ENCODE data around the gene EHMT1.

Gene EHMT1

DNA sequence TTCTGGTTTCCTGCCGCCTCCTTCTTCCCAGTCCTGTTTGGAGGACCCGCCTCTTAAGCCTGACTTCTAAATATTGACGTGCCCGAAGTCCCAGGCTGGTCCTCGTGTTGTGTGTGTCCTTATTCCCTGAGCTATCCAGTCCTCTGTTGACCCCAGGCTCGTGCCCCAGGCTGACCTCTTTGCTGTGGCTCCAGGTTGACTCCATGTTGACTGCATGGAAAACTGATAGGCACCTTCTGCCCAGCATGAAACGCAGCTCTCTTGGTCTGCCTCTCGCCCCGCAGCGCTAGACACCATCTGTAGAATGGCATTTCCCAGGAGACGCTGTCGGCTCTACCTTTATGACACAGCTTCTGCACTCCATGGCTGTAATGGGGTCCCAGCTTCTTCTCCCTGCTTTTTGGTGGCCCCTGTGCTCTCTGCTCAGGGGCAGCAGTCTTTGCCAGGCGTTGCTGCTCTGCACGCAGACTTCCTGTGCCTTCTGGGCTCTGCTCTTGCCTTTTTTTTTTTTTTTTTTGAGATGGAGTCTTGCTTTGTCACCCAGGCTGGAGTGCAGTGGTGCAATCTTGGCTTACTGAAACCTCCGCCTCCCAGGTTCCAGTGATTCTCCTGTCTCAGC is 28.4 kb downstream of the EHMT1 start:
- DNase-seq (ENCODE audit: low read depth) = no peak

DNA sequence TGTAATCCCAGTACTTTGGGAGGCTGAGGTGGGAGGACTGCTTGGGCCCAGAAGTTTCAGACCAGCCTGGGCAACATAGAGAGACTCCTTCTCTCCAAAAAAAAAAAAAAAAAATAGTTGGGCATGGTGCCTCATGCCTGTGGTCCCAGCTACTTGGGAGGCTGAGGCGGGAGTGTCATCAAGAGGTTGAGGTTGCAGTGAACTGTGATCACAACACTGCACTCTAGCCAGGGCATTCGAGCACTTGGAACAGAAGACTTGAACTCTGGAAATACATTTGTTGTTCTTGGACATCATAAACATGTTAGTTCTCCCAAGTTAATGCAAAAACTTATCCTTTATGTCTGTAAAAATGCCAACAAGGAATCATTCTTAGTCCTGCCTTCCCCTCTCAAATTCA is 29.6 kb downstream of the EHMT1 start:
- no peak for DNase-seq (ENCODE audit: low read depth)

DNA sequence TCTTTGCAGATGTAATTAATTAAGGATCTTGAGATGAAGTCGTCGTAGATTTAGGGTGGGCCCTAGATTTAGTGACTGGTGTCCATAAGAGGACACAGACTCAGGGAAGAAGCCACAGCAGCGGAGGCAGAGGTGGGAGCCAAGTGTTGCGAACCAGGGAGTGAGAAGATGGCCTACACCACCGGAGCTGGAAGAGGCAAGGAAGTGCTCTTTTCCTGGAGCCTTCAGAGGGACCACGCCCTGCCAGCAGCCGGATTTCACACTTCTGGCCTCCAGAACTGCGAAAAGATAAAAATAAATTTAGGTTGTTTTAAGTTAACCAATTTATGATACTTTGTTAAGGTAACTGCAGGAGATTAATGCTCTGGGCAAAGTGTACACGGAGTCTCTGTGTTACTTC is 30.7 kb downstream of the EHMT1 start:
- DNase-seq (ENCODE audit: low read depth) = no peak

DNA sequence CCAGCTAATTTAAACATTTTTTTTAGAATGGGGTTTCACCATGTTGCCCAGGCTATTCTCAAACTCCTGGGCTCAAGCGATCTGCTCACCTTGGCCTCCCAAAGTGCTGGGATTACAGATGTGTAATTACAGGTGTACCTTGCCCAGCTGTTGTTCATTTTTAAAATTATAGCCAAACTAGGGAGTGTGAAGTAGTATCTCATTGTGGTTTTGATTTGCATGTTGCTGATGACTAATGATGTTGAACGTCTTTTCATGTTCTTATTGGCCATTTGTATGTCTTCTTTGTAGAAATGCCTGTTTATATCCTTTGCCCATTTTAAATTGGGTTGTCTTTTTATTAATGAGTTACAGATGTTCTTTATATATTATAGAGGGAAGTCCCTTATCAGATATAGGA is 31.5 kb downstream of the EHMT1 start:
- no peak for DNase-seq (ENCODE audit: low read depth)

DNA sequence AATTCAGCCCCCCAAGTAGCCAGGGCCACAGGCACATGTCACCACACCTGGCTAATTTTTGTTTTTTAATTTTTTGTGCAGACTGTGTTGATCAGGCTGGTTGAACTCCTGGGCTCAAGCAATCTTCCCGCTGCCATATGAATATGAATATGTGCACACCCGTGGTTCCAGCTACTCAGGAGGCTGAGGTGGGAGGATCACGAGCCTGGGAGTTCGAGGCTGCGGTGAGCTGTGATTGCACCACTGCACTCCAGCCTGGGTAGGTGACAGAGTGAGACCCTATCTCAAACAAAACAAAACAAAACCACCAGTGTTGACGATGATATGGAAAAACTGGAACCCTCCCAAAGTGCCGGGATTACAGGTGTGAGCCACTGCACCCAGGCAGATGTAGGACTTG is 32.0 kb downstream of the EHMT1 start:
- no peak for DNase-seq (ENCODE audit: low read depth)

DNA sequence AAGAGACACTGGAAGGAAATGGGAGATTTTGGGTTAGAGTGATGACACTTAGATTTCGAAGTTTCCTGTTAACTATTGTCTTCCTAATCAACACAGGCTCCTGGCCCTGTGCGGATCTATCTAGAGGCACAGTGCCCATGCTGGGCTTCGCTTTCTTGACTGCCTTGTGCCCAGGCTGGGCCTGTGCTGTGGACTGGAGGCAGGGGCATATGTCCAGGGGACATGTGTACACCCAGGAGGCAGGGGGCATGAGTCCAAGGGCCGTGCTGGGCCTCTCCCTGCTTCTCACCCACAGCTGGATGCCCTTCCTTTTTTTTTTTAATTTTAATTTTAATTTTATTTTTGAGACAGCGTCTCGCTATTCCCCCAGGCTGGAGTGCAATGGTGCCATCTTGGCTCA is 37.6 kb downstream of the EHMT1 start:
- no peak for DNase-seq (ENCODE audit: low read depth)

DNA sequence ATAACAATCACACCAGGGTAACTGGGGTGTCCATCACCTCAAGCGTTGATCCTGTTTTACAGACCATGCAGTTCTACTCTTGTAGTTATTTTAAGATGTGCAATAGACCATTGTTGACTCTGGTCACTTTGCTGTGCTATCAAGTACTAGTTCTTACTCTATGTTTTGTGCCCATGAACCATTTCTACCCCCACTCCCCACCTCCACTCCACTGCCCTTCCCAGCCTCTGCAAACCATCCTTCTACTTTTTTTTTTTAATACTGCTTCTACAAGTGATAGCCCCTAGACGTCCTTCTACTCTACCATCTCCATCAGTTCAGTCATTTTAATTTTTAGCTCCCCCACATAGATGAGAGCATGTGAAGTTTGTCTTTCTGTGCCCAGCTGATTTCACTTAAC is 38.8 kb downstream of the EHMT1 start:
- DNase-seq (ENCODE audit: low read depth) = no peak

DNA sequence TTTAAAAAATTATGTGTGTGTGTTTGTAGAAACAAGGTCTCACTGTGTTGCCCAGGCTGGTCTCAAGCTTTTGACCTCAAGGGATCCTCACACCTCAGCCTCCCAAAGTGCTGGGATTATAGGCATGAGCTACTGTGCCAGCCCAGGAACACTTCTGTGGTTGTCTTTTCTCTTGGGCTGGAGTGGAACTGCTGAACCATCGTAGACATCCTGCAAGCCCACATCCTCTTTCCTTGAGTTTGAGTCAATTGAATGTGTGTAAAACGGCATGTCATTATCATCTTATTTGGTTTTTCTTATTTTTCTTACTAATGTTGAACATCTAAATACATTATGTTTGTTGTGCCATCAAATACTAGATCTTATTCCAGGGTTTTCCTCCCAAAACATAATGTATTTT is 40.0 kb downstream of the EHMT1 start:
- DNase-seq (ENCODE audit: low read depth) = no peak

DNA sequence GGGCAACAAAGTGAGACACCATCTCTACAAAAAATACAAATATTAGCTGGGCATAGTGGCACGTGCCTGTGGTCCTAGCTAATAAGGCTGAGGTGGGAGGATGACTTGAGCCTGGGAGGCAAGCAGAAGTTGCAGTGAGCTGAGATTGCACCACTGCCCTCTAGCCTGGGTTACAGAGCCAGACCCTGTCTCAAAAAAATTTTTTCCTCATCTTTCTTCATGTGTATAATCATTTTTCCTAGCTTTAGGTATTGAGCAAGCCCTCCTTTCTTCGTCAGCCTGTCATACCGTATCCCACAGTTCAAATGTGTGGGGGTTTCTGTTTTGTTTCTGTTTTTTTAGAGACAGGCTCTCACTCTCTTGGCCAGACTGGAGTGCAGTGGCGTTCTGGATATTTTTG is 41.3 kb downstream of the EHMT1 start:
- DNase-seq (ENCODE audit: low read depth) = no peak

DNA sequence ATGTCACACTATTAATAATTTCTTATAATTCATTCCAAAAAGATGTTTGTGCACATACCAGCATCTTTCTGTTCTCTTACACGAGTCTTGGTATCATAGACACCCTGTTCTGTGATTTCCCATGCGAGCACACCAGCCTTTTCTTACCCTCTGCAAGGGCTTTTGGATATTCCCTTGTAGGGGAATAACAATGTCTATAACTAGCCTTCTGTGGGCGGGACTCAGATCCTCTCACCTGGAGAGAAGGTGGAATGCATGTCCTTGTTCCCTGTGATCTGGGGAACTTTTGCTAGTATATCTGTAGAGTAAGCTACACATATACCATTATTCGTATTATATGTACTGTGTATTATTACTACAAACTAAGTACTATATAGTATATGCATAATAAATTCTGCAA is 44.8 kb downstream of the EHMT1 start:
- no peak for DNase-seq (ENCODE audit: low read depth)

DNA sequence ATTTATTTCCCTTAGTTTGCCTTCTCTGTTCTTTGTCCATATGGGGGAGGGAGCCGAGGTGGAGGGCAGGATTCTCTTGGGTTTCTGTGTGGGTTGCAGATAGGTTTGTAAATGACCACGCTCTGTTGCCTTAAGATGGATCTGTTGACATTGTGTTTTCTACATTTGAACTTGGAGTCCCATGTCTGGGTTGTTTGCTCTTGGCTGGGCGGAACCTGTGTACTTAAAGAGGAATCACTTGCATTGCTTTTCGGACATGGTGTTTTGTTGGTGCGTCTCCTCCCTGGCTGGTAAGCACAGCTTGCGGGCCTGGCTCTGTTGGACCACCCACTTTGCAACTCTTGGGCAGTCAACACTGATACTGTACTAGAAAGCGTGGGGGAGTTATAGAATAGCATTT is 45.9 kb downstream of the EHMT1 start:
- DNase-seq (ENCODE audit: low read depth) = no peak

DNA sequence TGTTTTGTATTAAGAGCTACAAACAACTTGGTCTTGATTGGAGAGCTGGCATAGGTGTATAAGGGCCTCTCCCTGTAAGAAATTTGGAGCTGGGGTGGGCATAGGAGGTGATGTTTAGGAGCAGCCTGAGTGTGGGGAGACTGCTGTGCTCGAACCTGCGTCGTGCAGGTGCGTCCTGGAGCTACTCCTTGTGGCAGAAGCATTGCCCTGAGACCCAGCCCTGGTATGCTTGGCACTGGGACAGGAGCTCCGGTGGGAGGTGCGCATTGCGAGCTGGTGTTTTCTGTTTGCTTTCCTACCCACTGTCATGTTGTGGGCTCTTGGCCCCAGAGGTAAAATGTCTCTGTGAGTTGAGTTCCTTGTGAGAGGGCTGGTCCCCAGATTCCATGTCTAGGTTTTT is 46.4 kb downstream of the EHMT1 start:
- DNase-seq (ENCODE audit: low read depth) = no peak

DNA sequence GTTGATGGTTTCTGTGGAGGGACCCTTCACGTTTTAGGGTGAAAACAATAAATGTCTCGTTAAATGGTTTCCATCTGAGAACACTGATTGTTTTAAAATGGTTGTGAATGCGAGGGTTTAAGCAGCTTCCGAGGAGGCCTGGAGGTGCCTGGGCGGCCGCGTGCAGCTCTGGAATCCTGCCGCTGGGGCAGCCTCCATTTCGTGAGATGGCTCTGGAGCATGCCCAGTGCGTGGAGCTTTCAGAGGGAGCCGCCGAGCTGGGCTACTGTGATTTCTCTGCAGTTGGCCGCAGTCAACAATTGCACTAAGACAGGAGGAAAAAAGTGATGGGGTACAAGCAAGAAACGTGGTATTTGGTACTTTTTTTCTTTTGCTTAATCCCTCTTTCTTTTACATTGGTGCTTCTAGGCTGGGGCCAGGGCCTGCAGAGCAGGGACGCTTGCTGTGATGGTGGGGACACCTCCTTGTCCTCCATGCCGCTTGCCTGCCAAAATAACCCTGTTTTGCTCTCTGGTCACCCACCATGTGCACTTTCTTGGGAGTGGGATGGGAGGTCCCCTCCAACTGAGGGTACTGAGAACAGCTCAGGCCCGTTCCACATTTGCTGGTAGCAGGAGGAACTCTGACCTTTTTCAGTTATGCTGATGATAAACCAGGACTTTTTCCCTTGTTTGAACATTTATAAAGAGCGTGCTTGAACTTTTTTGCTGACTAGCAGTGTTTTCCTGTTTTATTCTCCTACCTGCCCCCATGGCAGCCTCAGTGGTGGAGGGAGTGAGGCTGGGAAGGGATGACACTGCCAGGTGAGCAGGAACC is 47.1 kb downstream of the EHMT1 start:
- no peak for DNase-seq (ENCODE audit: low read depth)

DNA sequence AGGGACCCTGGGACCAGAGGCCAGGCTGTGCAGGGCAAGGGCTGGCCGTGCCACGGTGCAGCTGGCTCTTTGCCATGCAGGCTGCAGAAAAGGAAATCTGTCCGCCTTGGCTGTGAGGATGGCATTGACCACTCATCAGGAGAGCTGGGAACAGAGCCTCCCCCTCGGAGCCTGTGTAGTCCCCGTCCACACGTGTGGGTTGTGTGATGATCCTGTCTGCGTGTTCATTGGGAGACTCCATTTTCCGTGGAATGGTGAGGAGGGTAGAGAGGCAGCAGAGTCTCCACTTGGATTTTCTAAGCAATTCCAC is 47.7 kb downstream of the EHMT1 start:
- DNase-seq (ENCODE audit: low read depth) = no peak

DNA sequence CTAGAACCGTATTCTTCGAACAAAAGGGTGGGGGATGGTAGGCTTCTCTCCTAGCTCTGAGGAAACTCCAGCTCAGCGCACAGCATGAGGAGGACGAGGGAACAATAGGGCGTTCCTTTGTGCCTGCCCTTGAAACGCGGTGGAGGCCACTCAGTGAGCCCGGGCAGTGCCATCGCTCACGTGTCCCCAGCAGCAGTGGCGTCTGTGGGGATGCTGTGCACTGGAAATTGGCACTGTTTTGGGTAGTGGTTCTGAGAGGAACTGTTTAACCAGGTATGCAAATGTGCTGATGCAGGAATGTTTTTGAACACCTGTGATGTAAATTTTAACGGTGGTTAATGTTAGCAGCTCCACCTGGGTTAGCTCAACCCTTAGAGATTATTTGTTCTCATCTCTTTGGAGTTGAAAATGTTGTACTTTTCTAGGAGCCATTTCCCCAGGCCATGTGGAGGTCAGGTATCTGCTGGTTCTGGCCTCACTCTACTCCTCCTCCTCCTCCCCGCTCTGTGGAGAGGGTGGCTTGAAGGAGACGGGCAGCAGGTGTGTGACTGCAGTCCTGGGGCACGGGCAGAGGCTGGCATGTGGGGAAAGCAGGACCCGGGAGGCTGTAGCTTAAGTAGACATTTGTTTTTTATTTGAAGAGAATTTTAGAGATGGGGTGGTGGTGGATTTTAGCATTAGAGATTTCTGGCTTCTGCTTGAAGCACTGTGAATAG is 48.3 kb downstream of the EHMT1 start:
- no peak for DNase-seq (ENCODE audit: low read depth)

DNA sequence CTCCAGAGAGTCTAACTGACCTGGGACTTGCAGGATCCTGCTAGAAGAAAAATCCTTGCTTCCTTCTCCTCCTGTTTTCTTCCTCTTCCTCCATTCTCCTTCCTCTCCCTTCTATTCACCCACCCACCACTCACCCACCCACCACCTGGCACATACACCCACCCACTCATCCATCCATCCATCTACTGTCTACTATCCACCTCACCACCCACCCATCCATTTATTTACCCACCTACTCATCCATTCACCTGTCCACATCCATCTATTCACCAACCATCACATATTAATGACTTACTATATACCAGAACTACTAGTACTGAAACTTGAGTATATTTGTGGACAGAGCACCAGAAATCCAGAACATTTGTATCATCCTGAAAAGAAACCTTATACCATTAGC is 49.4 kb downstream of the EHMT1 start:
- no peak for DNase-seq (ENCODE audit: low read depth)

DNA sequence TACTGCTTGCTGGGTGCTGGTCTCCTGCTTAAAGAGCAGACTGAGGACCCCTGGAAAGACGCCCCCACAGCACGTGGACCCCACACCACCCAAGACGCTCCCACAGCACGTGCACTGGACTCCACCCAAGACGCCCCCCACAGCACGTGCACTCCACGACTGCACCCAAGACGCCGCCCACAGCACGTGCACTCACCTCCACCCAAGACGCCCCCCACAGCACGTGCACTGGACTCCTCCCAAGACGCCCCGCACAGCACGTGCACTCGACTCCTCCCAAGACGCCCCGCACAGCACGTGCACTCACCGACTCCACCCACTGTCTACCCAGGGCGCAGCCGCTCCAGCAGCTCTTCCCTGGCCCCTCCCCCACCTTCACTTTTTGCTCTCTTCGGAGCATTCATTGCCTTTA is 50.5 kb downstream of the EHMT1 start:
- no peak for DNase-seq (ENCODE audit: low read depth)

DNA sequence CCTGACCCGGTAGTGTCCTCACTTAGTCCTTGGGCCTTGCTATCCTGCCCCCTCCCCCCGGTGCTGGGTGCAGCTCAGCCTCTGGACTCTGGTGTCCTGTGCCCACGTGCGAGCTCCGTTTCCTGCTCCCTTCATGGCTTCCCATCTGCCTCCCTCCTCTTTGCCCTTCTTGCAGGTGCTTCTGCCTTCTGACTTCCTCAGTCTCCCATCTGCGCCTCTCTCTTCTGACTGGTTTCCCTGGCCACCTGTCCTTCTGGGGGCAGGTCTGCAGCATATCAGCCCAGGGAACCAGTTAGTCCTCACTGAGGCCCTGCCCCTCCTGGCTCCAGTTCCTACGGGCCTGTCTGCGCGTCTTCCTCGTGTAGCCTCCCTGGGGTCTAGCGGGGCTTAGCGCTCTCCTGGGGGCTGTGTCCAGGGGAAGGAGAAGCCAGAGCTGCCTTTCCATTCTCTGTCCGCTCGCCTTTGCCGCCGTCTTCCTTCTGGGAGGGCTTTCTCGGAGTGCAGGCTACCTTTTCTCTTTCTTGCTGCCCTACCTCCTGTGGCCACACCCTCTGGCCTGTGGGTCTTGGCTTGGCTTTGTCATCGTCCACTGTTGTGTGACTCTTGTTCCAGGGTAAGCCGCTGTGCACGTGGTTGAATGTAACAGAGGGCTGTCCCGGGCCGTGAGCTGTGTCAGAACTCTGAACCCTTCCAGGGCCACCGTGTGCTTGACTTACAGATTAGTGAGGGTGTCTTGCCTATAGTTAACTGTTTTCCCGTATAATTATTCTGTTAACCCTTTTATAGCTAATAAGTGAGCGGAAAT is 51.8 kb downstream of the EHMT1 start:
- DNase-seq (ENCODE audit: low read depth) = no peak

DNA sequence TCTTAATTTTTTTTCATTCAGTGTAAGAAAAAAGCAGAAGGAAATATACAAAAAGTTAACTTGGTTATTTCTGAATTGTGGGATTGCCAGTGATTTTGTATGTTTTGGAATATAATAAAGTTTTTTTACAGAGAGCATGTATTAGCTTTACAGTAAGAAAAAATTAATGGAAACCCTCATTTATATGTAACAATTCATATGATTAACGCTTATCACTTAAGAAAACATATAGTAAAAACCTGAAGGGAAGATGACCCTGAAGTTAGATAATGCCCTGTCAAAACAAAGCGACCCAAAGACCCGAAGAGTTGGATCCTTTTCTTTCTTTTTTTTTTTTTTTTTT is 52.4 kb downstream of the EHMT1 start:
- DNase-seq (ENCODE audit: low read depth) = no peak

DNA sequence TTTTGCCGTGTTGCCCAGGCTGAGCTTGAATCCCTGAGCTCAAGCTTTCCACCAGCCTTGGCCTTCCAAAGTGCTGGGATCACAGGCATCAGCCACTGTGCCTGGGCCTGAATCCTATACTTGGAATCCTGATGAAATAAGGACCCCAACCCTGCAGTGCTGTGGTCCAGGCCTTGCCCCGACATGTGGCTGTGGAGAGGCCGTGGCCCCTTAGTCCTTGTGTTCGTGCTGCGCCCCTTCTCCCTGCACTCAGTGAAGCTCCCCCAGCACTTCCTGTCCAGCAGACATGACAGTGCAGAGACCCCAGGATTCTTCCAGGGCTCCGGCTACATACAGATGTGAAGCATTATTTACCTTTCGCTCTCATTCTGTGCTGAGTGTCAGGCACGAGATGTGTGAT is 52.9 kb downstream of the EHMT1 start:
- DNase-seq (ENCODE audit: low read depth) = no peak

DNA sequence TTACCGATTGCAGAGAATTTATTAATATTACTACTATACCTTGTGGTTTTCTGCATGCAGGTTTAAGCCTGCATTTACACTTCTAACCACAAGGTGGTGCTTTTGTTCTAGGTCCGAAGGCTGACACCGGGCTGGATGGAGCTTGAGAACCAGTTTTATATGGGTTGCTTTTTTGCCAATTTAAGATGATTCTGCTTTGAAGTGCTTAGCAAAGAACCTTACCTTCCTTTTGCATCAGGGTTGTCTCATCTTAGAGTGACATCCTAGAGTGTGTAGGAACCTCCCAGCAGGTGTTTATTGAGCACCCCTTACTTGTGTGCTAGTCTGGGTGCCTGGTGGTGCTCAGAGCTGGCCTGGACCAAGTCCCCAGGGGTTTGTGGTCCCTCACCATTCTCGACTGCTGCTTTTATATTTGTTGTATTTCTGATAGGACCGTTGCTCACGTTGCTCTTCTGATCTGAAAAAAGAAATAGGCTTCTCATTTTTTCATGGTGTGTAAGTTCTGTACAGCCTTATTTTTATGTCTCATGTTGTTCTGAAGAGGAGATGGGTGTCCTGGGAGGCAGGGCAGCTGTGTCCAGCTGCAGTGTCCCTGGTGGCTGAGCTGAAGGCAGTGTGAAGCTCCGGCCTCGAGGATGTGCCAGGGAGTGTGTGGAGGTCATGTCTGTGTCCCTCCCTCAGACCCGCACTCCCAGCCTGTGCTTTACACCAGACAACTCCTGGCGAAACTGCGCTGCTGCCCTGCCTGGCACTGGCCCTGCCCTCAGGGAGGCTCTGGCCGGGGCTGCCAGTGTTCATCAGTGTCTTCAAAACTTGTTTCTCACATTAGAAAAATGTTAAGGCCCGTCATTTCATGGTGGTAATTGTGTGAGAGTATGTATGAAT is 54.3 kb downstream of the EHMT1 start:
- DNase-seq (ENCODE audit: low read depth) = no peak

DNA sequence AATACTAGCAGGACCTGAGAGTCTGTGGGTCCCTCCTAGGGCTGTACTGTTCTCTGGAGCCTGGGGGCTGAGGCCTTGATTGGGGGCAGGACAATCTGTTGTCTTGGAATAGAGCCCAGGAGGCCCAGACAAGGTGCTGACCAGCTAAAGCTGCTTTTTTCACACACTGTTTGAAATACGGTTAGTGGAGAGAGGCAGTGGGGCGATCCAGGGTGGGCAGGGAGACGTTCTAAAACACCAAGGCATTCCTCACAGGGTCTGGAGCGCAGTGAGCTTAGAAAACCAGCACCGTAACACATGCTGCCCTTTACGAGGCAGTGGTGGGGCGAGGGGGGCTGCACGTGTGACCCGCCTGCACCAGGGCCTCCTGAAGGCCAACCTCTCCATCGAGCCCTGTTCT is 55.1 kb downstream of the EHMT1 start:
- DNase-seq (ENCODE audit: low read depth) = no peak

Measured in activated T-helper 9 cell treated with anti-CD3 and anti-CD28 coated beads, Interleukin-2, amount 50 U/mL, for 16 hours (primary cell).